Medulla oblongata (tissue), 1 donor: Measurements from ENCODE around the gene ICAM4.

Experiments
- DNase-seq: peaks from one replicate; pipeline ENCODE4 v3.0.0-alpha.2; 2015; ENCODE audit errors: extremely low spot score

Gene ICAM4

DNA sequence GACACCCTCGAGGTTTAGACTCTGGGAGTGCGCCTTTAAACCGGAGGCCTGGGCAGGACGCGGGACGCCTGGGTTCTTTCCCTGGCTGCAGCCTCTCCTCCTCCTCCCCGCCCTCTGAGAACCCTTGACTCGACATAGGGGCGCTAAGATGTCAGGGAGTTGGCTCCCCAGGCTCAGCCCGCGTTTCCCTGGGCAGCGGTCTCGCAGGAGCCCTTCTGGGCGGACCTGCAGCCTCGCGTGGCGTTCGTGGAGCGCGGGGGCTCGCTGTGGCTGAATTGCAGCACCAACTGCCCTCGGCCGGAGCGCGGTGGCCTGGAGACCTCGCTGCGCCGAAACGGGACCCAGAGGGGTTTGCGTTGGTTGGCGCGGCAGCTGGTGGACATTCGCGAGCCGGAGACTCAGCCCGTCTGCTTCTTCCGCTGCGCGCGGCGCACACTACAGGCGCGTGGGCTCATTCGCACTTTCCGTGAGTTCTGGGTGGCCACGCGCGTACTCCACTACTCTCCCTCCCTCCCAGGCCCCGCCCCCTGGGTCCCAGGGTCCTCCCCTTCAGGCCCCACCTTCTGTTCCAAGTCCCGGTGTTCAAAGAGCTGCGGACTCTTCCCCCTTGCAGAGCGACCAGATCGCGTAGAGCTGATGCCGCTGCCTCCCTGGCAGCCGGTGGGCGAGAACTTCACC lies 4.3 kb downstream of the ICAM4 start:
- DNase-seq = peak; percentile 34

DNA sequence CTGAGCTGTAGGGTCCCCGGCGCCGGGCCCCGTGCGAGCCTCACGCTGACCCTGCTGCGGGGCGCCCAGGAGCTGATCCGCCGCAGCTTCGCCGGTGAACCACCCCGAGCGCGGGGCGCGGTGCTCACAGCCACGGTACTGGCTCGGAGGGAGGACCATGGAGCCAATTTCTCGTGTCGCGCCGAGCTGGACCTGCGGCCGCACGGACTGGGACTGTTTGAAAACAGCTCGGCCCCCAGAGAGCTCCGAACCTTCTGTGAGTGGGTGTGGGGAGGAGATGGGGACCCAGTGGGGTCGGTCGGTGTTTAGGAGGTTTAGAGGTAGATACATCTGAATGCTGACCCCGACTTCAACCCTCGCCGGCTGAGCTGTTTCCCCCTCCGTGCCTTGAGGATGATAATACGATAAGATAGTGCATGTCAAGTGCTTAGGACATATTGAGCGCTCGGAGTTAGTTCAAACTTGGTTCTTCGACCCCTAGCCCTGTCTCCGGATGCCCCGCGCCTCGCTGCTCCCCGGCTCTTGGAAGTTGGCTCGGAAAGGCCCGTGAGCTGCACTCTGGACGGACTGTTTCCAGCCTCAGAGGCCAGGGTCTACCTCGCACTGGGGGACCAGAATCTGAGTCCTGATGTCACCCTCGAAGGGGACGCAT lies 4.9 kb downstream of the ICAM4 start:
- no peak for DNase-seq

DNA sequence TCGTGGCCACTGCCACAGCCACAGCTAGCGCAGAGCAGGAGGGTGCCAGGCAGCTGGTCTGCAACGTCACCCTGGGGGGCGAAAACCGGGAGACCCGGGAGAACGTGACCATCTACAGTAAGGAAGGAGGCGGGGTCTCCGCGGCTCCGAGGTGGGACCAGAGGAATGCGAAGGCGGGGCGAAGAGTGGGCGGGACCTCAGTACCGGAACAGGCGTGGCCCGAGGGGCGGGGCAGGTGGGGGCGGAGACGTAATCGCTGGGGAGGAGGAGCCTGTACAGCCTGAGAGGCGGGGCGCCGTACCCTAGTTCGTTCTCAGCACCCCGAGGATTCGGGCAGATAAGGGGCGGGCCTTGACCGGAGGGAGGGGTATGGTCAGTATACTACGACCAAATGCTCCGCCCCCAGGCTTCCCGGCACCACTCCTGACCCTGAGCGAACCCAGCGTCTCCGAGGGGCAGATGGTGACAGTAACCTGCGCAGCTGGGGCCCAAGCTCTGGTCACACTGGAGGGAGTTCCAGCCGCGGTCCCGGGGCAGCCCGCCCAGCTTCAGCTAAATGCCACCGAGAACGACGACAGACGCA lies 5.5 kb downstream of the ICAM4 start:
- no peak for DNase-seq

DNA sequence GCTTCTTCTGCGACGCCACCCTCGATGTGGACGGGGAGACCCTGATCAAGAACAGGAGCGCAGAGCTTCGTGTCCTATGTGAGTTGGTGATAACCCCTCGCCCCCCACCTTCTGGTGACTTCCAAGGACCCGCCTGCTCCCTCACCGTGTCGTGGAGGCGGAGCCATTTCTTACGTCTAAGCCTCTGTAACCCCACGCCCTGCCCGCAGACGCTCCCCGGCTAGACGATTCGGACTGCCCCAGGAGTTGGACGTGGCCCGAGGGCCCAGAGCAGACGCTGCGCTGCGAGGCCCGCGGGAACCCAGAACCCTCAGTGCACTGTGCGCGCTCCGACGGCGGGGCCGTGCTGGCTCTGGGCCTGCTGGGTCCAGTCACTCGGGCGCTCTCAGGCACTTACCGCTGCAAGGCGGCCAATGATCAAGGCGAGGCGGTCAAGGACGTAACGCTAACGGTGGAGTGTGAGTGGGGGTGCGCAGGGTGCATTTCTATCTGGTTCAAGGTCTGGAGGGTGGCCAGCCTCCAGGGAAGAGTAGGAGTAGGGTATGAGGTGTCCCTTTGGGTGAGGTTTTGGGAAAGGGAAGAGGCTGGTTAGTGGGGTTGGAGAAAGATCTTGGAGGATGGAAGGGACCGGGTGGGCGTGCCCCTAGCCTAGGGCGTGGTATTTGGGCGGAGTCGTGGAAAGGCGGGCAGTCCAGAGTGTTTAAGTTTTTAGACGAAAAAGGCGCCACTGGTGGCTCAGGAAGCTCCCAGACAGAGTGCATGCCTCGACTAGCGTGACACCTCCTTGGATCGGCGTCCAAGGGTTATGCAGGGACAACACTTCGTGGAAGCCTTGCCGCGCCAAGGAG lies 6.3 kb downstream of the ICAM4 start:
- DNase-seq = no peak

DNA sequence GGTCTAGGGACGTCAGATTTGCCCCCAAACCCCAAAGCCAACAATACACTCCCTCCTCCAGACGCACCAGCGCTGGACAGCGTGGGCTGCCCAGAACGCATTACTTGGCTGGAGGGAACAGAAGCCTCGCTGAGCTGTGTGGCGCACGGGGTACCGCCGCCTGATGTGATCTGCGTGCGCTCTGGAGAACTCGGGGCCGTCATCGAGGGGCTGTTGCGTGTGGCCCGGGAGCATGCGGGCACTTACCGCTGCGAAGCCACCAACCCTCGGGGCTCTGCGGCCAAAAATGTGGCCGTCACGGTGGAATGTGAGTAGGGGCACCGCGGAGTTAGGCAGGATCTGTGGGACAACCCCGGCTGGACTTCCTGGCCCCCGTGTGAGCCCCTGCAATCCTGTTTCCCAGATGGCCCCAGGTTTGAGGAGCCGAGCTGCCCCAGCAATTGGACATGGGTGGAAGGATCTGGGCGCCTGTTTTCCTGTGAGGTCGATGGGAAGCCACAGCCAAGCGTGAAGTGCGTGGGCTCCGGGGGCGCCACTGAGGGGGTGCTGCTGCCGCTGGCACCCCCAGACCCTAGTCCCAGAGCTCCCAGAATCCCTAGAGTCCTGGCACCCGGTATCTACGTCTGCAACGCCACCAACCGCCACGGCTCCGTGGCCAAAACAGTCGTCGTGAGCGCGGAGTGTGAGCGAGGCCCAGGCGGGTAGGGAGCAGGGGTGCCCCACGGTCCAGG lies 7.0 kb downstream of the ICAM4 start:
- no peak for DNase-seq

DNA sequence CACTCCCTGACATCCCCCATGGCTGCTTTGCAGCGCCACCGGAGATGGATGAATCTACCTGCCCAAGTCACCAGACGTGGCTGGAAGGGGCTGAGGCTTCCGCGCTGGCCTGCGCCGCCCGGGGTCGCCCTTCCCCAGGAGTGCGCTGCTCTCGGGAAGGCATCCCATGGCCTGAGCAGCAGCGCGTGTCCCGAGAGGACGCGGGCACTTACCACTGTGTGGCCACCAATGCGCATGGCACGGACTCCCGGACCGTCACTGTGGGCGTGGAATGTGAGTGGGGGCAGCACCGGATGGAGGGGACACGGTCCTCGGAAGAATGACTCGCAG lies 7.6 kb downstream of the ICAM4 start:
- no peak for DNase-seq

DNA sequence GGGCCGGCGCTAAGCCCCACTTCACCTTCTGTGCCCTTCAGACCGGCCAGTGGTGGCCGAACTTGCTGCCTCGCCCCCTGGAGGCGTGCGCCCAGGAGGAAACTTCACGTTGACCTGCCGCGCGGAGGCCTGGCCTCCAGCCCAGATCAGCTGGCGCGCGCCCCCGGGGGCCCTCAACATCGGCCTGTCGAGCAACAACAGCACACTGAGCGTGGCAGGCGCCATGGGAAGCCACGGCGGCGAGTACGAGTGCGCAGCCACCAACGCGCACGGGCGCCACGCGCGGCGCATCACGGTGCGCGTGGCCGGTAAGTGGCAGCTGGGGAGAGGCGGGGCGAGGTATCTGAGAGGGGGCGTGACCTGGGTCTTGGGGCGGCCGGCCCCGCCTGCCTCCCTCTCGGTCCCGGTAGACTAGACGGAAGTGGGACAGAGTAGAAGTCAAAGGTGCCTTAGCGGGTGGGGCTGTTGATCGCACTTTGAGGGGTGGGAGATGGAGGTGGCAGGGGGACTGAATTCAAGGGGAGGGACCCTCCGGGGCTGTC lies 8.6 kb downstream of the ICAM4 start:
- DNase-seq = no peak

DNA sequence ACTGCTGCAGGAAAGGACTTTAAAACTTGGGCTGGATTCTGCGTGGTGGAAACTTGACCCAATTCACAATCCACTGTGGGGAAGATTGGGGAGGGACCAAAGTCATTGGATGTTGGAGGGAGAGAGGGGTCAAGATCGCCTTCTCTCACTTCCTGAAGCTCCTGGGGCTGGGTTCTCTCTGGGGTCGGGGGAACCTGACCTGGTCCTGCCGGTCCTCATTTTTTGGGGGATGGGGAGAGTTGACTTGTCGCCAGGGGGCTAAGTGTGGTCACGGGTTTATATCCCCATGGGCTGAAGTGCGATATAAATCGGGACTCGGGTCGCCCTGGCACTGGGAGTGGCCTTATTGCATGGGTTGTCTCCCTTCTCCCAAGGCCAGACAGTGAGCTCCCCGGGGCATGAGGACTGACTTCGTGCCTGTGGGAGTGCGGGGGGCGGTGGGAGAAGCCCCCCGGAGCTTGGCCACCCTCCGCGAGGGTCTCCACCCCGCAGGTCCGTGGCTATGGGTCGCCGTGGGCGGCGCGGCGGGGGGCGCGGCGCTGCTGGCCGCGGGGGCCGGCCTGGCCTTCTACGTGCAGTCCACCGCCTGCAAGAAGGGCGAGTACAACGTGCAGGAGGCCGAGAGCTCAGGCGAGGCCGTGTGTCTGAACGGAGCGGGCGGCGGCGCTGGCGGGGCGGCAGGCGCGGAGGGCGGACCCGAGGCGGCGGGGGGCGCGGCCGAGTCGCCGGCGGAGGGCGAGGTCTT lies 9.3 kb downstream of the ICAM4 start:
- no peak for DNase-seq

DNA sequence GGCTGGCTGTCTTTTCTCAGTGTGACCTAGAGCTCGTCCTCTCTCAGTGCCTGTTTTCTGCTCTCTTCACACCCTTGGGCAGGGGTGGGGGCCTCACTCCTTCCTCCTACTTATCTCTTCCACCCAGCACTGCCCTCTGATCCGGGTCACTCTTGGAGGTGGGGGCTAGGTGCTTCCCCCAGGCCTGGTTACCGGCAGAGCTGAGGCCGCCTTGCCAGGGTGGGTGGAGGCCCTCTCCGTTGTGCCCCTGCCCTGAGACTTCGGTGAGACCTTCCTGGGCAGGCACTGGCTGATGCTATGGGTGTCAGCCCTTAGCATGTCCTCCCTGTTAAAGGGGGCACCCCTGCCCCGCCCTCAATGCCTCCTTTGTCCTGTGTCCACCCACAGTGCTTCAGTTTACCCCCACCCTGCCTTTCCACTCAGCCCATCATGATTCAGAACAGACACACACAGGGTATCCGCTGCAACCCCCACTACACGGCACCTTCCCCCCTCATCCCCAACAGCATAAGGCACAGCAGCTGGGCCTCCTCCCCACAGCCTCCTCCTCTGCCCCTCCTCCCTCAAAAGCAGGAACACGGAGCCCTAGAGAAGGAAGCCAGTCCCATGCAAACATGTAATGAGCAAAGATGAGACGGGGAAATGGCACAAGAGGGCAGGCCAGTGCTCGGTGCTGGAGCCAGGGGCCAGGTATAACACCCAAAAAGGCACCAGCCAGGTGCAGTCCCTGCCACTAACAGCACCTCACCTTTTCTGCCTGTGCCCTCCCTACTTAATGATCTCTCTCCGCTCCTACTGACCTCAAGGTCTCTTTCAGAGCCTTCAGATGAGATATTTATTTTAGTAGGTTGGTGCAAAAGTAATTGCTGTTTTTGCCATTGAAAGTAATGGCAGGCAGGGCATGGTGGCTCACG lies 13.0 kb downstream of the ICAM4 start:
- no peak for DNase-seq

DNA sequence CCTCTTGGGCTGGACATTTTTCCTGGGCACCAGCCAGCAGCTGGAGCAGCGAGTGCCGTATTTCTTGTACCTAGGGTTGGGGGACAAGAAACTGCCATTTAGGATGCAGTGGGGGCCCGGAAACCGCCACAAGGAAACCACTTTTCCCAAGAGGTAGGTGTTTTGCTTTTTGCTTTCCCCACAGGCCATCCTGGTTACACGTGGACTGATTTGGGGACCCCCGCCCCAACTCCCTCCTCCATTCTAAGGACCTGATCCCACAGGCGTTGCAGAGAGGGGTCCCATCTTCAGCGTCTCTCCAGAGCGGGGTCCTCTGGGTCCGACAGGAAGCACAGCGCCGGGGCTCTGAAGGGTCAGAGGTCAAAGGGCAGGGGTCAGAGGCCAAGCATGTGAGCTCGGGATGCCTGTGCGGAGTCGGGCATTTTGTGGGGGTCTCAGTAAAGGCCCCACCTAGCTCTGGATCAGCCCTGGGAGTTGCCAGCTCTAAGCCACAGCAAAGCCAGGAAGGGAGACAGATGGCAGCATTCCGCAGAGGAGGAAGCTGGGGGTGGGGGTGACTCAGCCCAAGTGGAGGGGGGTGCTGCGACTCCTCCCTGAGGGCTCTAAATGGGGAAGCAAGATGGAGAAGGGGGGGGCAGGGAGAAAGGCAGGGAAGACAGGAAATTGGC lies 18.5 kb downstream of the ICAM4 start:
- DNase-seq = peak; percentile 56

DNA sequence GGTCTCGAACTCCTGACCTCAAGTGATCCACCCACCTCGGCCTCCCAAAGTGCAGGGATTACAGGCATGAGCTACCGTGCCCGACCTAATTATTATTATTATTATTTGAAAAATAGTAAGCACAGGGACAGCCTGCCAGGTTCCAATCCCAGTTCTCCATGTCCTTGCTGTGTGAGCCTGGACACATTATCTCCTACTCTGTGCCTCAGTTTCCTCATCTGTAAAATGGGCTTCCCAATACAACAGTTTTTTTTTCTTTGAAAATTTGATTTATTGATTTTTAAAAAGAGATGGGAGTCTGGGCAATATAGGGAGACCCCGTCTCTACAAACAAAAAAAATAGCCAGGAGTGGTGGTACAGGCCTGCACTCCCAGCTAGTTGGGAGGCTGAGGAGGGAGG lies 19.6 kb downstream of the ICAM4 start:
- no peak for DNase-seq

DNA sequence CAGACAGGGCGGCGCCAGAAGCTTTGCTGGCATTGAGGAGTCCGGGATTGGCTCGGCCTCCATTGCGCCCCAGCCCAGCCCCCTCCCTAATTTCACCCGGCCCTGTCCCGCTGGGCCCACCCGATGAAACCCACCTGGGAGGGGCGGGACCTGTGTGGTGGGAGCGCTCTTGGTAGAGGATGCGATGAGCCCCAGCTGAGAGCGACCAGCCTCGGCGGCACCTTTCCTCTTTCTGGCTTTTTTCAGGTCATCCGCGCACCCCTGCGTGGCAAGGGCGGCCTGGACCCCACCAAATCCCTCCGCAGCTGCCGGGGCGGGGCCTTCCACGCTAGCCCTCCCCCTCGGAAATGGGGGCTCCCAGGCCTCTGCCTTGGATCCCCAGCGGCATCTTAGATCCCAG lies 22.7 kb downstream of the ICAM4 start, which contains the start of gene ZGLP1:
Gene ZGLP1 (minus strand): TSS at position 393 of the 400 bp plus-strand sequence.
- no peak for DNase-seq

DNA sequence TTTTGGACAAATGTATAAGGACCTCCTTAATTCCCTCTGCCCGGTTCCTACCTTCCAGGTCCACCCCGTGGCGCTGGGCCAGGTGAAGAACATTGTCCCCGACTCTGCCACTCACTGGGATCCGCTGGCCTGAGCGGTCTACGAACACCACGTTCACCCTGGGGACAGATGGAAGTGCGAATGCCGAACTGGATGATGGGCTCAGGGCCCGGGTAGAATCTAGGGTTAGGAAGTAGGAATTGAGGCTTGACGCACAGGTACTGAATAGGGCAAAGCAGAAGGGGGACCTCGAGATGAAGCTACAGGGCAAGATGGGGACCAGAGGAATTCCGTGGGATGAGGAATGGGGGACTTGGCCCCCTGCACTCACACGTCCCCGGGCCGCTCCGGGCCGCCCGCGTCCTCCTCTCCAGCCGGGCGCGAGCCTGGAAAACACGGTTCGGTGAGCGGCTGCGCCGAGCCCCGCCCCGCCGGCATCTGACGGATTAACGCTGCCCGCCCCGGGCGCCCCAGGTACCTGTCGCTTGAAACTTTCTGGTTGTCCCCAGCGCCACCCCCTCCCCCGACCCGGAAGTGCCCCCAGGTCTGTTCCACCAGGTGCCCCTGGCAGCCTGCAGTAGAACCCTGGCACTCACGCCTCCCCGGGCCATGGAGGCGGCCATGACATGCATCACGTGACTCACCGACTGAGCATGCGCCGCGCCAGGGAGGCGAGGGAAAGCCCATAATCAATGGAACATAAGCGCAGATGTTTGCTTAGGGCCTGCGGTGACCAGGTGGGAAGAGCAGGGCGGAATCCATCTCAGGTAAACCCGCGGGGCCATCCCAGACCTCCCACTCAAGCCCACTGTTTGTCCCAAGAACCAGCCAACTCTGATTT lies 28.8 kb downstream of the ICAM4 start, which contains the start of gene FDX2:
Gene FDX2 (minus strand): TSS at position 681 of the 880 bp plus-strand sequence. CDS start 19 bp downstream, at position 662.
- DNase-seq = peak; percentile 85

DNA sequence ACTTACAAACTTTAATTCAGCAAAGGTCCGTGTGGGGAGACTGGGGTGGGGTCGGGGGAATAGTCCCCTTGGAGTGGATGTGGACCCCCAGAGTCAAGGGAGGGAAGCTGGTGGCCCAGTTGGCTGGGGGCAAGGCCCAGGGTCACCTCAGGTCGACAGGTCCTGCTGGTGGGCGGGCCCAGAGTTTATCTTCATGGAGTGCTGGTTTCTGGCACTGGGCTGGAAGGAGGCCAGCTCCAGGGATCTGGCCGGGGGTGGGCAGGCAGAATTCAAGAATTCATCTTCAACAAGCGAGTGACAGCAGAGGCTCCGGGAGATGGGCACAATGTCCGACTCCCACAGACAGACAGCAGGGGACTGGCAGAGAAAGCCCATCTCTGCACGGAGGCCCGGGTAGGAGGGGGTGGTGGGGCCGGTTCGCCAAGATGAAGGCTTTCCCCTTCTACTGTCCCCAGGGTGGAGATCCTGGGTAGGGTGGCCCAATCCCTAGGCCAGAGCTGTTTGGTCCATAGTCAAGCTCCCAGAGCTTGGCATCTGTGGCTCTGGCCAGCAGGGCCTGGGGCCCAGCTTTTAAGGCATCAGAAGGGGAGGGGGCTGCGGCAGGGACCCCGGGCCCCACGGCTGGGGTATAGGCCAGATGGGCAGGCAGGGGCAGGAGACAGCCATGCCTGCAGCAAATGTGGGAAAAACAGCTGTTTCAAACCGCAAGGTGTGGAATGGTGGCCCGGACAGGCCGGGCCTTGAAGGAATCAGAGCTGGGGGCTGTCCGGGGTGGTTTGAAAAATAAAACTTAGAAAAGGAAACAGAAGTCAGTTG lies 29.7 kb downstream of the ICAM4 start:
- DNase-seq = no peak

DNA sequence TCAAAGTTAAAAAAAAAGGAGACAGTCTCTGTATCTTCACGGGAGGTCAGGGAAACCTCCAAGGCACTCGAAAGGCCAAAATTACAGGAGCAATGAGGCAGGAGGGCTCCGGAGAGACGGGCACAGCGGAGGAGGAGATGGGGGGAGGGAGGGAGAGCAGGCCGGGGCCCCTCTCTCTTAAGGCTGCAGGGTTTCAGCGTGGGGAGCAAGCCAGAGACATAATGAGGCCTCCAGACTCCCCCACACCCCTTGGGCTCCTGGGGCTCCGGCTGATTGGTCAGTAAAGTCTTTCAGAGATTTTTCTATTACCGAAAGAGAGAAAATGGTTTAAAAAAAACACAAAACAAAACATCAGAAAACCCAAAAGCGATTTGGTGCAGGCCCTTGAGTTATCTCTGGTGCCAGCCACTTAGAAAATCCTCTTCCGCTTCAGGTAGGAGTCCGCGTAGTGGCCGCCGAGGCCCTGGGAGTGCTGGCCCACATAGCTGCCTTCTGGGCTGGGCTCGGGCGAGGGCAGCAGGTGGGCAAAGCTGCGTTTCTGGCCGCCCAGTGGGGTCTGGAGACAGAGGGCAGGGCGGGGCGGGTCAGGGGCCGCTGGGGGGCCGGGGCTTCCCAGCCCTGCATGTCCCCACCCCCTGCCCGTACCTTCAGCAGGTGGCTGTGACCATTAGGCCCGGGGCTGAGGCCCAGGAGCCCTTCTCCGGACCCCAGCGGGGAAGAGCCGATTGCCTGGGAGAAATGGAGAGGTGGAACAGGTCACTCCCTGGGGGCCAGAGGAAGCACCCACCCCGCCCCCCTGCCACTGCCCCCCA lies 30.5 kb downstream of the ICAM4 start:
- DNase-seq = no peak

DNA sequence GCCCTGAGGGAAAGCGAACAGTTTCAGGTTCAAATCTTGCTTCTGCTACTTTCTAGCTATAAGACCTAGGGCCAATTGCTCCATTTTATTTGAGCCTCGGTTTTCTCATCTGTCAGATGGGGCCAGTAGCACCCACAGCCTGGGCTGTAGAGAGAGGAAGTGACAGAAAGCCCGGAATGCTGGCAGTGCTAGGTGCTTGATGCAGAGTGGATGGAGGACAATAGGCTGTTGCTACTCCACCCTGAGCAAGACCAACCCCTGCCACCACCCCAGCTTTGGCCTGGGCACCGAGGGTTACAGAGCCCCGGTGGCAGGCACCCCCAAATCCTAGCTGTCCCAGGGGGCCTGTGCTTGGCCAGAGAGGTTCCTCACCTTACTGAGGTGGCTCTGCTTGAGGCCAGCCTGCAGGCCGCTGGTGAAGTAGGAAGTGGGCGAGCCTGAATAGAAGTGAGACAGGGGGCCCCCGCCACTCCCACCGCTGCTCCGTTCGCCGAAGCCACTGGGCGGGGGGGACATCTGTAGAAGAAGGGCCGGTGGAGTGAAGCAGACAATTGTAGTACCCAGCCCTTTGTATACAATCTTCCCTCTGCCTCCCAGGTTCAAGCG lies 31.2 kb downstream of the ICAM4 start:
- DNase-seq = no peak
